HG02852 (cell line): Measurements from ENCODE around the gene ERBB4.
"Not testable (repeated sequence)": the region's sequence is repeated elsewhere in the genome, so short reads cannot be mapped to it uniquely, and the experiment has no call there.

ENCODE experiments used
- ATAC-seq: cut with Tn5 transposase; IDR thresholded peaks from one replicate; pipeline ENCODE4 v1.9.1; 2021; ENCODE audit warnings: mild to moderate bottlenecking, moderate library complexity; ENCODE audit not compliant: unreplicated experiment

ERBB4 gene

DNA sequence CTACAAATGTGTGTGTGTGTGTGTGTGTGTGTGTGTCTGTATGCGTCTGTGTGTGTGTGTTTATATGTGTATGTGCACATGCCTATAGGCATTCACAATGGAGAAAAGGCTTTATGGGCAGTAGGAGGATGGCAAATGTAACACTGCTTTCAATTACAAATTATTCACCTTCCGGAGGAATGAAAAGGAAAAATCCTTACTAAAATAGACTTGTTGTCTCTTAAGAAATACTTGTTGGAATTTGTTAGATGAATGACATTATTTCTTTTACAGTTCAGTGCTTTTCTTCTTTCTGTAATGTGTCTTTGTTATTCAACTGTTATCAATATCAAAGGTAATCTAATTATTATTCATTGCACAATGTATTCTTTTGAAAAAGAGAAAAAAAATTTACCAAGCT, 874.3 kb downstream of the ERBB4 start:
- ATAC-seq = no peak

DNA sequence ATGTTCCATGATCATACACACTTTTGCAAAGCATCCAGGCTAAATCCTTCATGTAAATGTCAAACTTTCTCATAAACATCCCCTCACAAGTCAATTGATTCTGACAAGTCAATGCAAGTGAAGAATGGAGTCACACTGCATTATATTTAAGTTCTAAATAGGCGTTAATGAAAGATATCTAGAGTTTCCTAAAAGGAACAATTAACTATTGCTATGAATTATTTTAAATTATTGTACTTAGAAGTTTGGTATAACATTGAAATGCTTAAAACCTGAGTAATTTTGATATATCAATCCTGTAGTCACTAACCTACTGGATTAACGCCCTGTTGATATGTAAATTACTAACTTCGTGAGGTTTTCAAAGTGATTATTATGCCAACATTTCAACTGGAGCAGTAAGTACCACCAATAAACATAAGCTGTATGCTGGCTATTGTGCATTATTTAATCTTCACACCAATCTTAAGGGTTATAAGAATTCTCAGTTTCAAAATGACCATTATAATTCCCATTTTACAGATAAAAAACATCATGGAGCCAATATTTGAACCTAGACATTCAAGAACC, 884.3 kb downstream of the ERBB4 start:
- no peak for ATAC-seq

DNA sequence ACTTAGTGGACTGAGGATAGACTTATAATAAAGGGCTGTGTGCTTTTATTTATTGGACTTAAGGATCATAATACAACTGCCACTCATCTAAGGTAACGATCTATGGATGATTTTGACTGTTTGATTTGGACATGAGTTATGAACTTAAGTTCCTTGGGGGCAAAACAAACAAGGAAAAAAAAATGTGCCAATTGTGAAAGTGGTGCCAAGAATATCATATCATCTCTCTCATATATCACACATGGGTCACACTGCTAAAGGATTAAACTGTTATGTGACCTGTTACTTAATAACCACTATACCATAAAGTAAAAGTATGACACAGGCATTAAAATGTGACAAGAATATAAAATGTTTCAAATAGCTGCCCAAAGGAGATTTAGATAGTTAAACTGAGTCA, 886.3 kb downstream of the ERBB4 start:
- no peak for ATAC-seq

- no peak for ATAC-seq
Observed at GRCh38 chr2:211649331-211649730, 889.3 kb downstream of the ERBB4 start.

- no peak for ATAC-seq
Observed at GRCh38 chr2:211631503-211631902, 907.1 kb downstream of the ERBB4 start.

GRCh38 chr2:211623096-211623495, 915.5 kb downstream of the ERBB4 start:
- no peak for ATAC-seq

GRCh38 chr2:211620986-211621385, 917.6 kb downstream of the ERBB4 start:
- ATAC-seq = no peak

GRCh38 chr2:211617803-211618202, 920.8 kb downstream of the ERBB4 start:
- ATAC-seq = no peak

- no peak for ATAC-seq
Observed at GRCh38 chr2:211611621-211612020, 927.0 kb downstream of the ERBB4 start.

GRCh38 chr2:211611061-211611518, 927.5 kb downstream of the ERBB4 start:
- ATAC-seq = peak; percentile 57

GRCh38 chr2:211609127-211609526, 929.5 kb downstream of the ERBB4 start:
- no peak for ATAC-seq

GRCh38 chr2:211599146-211599545, 939.5 kb downstream of the ERBB4 start:
- no peak for ATAC-seq

DNA sequence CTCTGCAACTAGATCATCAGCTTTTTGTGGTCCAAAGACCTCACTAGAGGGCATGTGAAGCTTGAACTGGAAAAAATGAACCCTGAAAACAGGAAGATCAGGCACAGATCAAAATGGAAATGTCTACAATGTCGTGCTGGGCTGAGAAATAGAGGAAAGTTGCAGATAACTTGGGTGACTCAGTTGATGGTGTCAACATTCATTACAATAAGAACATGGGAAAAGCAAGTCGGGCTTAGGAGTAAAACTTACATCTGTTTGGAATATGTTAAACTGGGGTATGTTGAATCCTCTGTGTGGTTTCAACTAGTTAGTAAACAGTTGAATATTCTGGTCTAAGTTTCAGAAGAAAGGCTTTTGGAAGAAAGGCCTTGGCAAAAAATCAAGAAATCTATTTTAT, 940.4 kb downstream of the ERBB4 start:
- ATAC-seq = no peak

- ATAC-seq = not testable (repeated sequence)
Observed at GRCh38 chr2:211592006-211592405, 946.6 kb downstream of the ERBB4 start.

GRCh38 chr2:211591426-211591825, 947.2 kb downstream of the ERBB4 start:
- ATAC-seq = no peak

- ATAC-seq = no peak
Observed at GRCh38 chr2:211568439-211568838, 970.2 kb downstream of the ERBB4 start.

DNA sequence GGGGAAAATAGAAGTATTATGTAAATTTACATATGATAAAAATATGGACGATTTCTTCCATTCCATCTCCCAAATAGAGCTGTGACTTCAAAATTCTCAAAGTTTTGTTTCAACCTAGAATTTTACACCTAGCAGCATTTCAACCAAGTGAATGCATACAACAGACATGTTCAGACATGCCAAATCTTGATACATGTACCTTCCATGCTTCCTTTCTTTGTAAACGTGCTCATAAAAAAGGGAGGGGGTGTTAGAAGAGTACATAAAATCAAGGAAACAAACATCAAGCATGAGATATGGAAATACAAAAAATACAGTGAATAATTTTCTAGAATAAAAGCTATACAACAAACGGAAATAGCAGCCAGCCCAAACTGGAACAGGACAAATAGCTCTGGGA, 974.2 kb downstream of the ERBB4 start:
- ATAC-seq = no peak

DNA sequence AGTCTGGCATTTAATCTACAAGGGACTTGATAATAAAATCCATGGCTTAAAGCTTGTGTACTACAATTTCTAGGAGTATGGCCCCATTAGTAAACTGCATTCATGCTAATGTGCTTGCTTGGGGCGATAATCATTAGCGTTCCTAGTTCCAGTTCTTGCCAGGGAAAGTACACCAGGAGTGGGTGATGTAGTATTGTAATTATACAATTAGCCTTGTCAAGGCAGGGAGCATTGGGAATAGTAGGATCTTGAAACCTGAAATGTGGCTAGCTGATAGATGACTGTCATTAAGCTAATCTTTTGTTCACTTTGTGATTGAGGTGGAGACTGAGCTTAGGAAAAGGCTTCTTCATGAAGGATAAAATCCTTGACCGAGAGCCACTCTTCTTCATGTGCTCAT, 993.0 kb downstream of the ERBB4 start:
- ATAC-seq = no peak

DNA sequence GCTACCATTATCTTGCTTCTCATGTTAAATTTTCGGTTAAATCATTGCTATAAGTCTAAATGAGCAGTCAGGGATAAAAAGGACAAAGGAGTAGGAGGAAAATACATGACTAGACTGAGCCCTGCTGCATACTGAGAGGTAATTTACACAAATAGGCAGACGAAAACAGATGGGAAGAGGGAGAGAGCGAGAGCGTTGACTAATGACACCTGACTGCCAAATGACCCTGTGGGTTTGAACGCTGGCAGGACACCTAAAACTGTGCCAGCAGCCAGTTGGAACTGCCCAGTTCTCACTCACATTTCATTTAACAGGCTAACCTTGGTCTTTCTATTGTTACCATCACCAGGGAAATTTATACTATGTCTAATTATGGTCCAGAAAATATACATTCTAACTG, 1004.0 kb downstream of the ERBB4 start:
- ATAC-seq = no peak

GRCh38 chr2:211524248-211524647, 1014.4 kb downstream of the ERBB4 start:
- ATAC-seq = not testable (repeated sequence)

- no peak for ATAC-seq
Observed at GRCh38 chr2:211516537-211516936, 1022.1 kb downstream of the ERBB4 start.

GRCh38 chr2:211514049-211514448, 1024.6 kb downstream of the ERBB4 start:
- ATAC-seq = no peak

DNA sequence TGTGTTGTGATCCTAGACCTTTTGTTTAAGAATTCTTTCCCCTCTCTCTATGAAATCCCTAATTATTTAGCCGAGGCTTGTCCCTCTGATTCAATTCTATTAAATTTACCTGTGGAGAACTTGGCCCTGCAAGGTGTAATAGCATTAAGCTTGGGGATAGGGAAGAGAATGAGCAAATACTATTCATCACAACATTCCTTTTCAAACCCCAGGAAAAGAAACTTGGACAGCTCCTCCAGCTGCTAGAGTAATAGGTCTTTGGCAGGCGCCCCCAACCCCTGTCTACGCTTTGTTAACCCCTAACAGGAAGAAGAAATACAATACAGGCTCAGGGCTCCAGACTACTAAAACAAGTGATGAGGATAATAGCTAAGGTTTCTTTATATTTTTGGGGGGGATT, 1025.2 kb downstream of the ERBB4 start:
- ATAC-seq = no peak
